Adrenal gland (tissue), 12 donors: ENCODE data around the gene CNTNAP2. TPM values are rescaled to one million over a fixed set of nuclear protein-coding genes. Genes with fewer than 3 reads are reported as not detected.

Experiments used
- DNase-seq, 7 donors: peaks; one replicate each; pipeline ENCODE4 v3.0.0-alpha.2; 2019 to 2020
- H3K27ac ChIP-seq, 5 donors: fragments of 200-600 bp; sonication (generic) in 4 of 5; 1 replicate in 3 of 5; 2 replicates in 2 of 5; pipeline versions ENCODE4 v1.5.1 to v1.8.0; 2016 to 2020; ENCODE audit warnings: mild to moderate bottlenecking in 1 of 5
- H3K27me3 ChIP-seq: fragments of 200-600 bp; 2 replicates; pipeline ENCODE4 v1.8.0; 2021
- H3K36me3 ChIP-seq, 2 donors: fragments of 200-600 bp; replicated peaks in 1 of 2; 1 replicate in 1 of 2; 2 replicates in 1 of 2; pipeline versions ENCODE4 v1.5.1 to v1.8.0; 2018 to 2022
- H3K4me1 ChIP-seq, 2 donors: fragments of 200-600 bp; replicated peaks in 1 of 2; 1 replicate in 1 of 2; 2 replicates in 1 of 2; pipeline versions ENCODE4 v1.5.1 to v1.8.0; 2018 to 2021
- H3K4me3 ChIP-seq, 4 donors: fragments of 200-600 bp; sonication (generic) in 3 of 4; one replicate each; pipeline ENCODE4 v1.5.1; 2016 to 2018
- H3K9me3 ChIP-seq, 3 donors: fragments of 200-600 bp; sonication (generic) in 1 of 3; replicated peaks in 1 of 3; 1 replicate in 2 of 3; 2 replicates in 1 of 3; pipeline versions ENCODE4 v1.5.1 to v1.8.0; 2016 to 2021
- CTCF ChIP-seq, 6 experiments: fragments of 450-650 bp in 4 of 6; fragments of 200-600 bp in 2 of 6; sonication (generic) in 1 of 6; IDR thresholded peaks; 1 replicate in 5 of 6; 2 replicates in 1 of 6; pipeline versions ENCODE4 v1.5.1 to v1.8.0; 2016 to 2021; ENCODE audit warnings: antibody characterized with exemption in 6 of 6, mild to moderate bottlenecking in 2 of 6, moderate library complexity in 1 of 6
- POLR2A ChIP-seq, 2 donors: fragments of 450-650 bp; IDR thresholded peaks; one replicate each; pipeline ENCODE4 v1.6.1; 2017; ENCODE audit warnings: antibody characterized with exemption in 2 of 2, mild to moderate bottlenecking in 2 of 2, moderate library complexity in 1 of 2
- WGBS, 4 donors: extraction: QIAGEN DNeasy Blood & Tissue Kit in 2 of 4; methylation state at CpG; one replicate each; pipeline versions ENCODE4 v1.1.5 to v1.1.7; 2013 to 2017; 5-methylcytosine and 5-hydroxymethylcytosine counted together
- intact Hi-C, 2 donors: fragments of 100-400 bp; cut with DNase I; formaldehyde crosslinking; loops; one replicate each; pipeline versions ENCODE4 v1.14.1 to v1.15.0; 2022 to 2023
- polyA plus RNA-seq, 3 donors: library from polyadenylated mRNA; stranded (reverse); fragments of 200-250 nt in 2 of 3; fragments of 350-450 nt in 1 of 3; fragmentation: Illumina TruSeq in 1 of 3; extraction: RNeasy Lipid Tissue Mini Kit (QIAGEN cat#74804) in 1 of 3; gene quantifications; one replicate each; pipeline ENCODE4 v1.2.3, GENCODE V29; 2013 to 2014
- total RNA-seq, 9 donors: library from RNA; depleted of rRNA in 4 of 9; stranded (reverse); fragments of >200 nt in 4 of 9; fragments of 120-200 nt in 1 of 9; fragmentation: NEBNext Ultra II Directional in 1 of 9; extraction: Animal tissue kit (Norgen Biotek cat#: 25700) in 1 of 9; gene quantifications; one replicate each; pipeline versions ENCODE4 v1.1.0 to v1.2.4, GENCODE V29; 2013 to 2023
- donor health status: healthy with polysubstance abuse.
- donor health status: Bipolar disorder and iron deficiency.
- donor health status: DM: yes; HTN: yes; CAD: no.
- donor health status: DM: no; HTN: no; CAD: no.
- donor health status: DM: no; HTN: no; CAD: no.
- donor health status: DM: yes; HTN: yes; CAD: no.

Gene CNTNAP2
- total and polyA plus RNA-seq, 12 donors, result 0.14 to 6.3 (median 1.8) TPM; not detected in 2

GRCh38 chr7:148222721-148223120 lies 2106.1 kb downstream of the CNTNAP2 start:
- no peak for DNase-seq
- H3K4me3 ChIP-seq, result no peak overlapping the region
- intact Hi-C loops, result no loop called here
- TF ChIP-seq CTCF (IDR thresholded peaks at IDR 0.05) (no peak), POLR2A (IDR thresholded peaks at IDR 0.05) (no peak)
- no peaks in the 10 kb centered on the region for H3K27me3 ChIP-seq
- 59 to 65% (median 60%) methylated on average over 5 of the region's 5 CpGs for WGBS, 4 donors
- no peaks in the 10 kb centered on the region for H3K4me1 ChIP-seq
- H3K27ac ChIP-seq, result no peak overlapping the region
- H3K9me3 ChIP-seq, result no peaks in the 10 kb centered on the region
- no peaks in the 10 kb centered on the region for H3K36me3 ChIP-seq

GRCh38 chr7:148223160-148223559 lies 2106.6 kb downstream of the CNTNAP2 start:
- no peak for TF ChIP-seq POLR2A (IDR thresholded peaks at IDR 0.05)
- no peak for TF ChIP-seq CTCF (IDR thresholded peaks at IDR 0.05)
- no peak for DNase-seq
- Histone ChIP-seq H3K27me3 (no peaks in the 10 kb centered on the region), H3K4me3 (no peak overlapping the region), H3K9me3 (no peaks in the 10 kb centered on the region), H3K36me3 (no peaks in the 10 kb centered on the region), H3K4me1 (no peaks in the 10 kb centered on the region), H3K27ac (no peak overlapping the region)
- intact Hi-C loops, result no loop called here
- WGBS, 4 donors, result 74 to 94% (median 75%) methylated on average over 1 of the region's 1 CpG

- no peak overlapping the region for H3K27ac ChIP-seq
- no peaks in the 10 kb centered on the region for H3K9me3 ChIP-seq
- DNase-seq, result no peak
- intact Hi-C loops, result no loop called here
- no peak overlapping the region for H3K4me3 ChIP-seq
- WGBS, 4 donors, result 70 to 89% (median 78%) methylated on average over 3 of the region's 3 CpGs
- TF ChIP-seq POLR2A (IDR thresholded peaks at IDR 0.05) (no peak), CTCF (IDR thresholded peaks at IDR 0.05) (no peak)
- no peaks in the 10 kb centered on the region for H3K27me3 ChIP-seq
- H3K4me1 ChIP-seq, result no peaks in the 10 kb centered on the region
- no peaks in the 10 kb centered on the region for H3K36me3 ChIP-seq
Measured at GRCh38 chr7:148223738-148224137, 2107.1 kb downstream of the CNTNAP2 start.

GRCh38 chr7:148230296-148230695 lies 2113.7 kb downstream of the CNTNAP2 start:
- WGBS, 4 donors, result 77 to 90% (median 82%) methylated on average over 3 of the region's 3 CpGs
- H3K4me1 ChIP-seq, result no peaks in the 10 kb centered on the region
- H3K27ac ChIP-seq, result no peak overlapping the region
- no peaks in the 10 kb centered on the region for H3K27me3 ChIP-seq
- intact Hi-C loops, result no loop called here
- H3K4me3 ChIP-seq, result no peak overlapping the region
- no peaks in the 10 kb centered on the region for H3K36me3 ChIP-seq
- no peak for TF ChIP-seq POLR2A (IDR thresholded peaks at IDR 0.05)
- H3K9me3 ChIP-seq, result no peaks in the 10 kb centered on the region
- DNase-seq, result no peak

GRCh38 chr7:148230883-148231282 lies 2114.3 kb downstream of the CNTNAP2 start:
- no peaks in the 10 kb centered on the region for H3K36me3 ChIP-seq
- H3K9me3 ChIP-seq, result no peaks in the 10 kb centered on the region
- 90 to 94% (median 93%) methylated on average over 4 of the region's 4 CpGs for WGBS, 4 donors
- H3K4me1 ChIP-seq, result no peaks in the 10 kb centered on the region
- H3K27ac ChIP-seq, result no peak overlapping the region
- H3K27me3 ChIP-seq, result no peaks in the 10 kb centered on the region
- DNase-seq, result no peak
- no peak overlapping the region for H3K4me3 ChIP-seq
- no peak for TF ChIP-seq CTCF (IDR thresholded peaks at IDR 0.05)
- TF ChIP-seq POLR2A (IDR thresholded peaks at IDR 0.05), result no peak
- intact Hi-C loops, result no loop called here
